Measurements from ENCODE around the gene NLGN1.

The NLGN1 gene

DNA sequence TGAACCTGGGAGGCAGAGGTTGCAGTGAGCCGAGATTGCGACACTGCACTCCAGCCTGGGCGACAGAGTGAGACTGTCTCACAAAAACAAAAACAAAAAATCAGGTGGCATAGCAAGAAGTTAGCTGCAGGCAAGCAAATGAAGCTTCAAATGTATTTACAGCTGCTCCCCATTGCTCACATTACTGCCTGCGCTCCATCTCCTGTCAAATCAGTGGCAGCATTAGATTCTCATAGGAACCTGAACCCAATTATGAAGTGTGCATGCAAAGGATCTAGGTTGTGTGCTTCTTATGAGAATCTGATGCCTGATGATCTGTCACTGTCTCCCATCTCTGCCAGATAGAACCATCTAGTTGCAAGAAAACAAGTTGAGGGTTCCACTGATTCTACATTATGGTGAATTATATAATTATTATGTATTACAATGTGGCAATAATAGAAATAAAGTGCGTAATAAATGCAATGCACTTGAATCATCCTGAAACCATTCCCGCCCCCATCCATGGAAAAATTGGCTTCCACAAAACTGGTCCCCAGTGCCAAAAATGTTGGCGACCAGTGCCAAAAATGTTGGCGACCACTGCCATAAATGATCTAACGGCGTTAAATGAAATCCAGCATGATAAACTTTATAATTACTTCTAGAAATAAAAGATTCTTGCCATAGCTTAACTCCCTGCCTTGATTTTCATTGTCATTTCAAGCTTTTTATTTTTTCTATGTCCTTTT is 844.9 kb downstream of the NLGN1 start:
- DNase-seq, result no peak

DNA sequence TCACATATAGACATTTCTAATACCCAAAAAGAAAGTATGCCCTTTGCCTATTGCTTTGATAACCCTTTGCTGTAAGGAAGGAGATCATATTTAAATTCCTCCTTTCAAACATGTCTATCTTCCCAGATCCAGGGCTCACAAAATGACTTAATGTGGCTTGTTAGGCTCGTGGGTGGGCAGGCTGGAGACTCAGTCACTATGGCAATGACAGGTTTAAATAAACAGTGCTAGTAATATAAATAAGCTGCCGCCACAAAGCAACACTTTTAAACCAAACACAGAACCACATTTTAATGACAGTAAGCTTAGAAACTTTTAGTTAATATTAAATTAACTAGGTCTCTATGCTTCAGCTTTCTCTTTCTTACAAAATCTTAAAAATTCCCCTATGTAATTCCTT is 845.6 kb downstream of the NLGN1 start:
- no peak for DNase-seq

DNA sequence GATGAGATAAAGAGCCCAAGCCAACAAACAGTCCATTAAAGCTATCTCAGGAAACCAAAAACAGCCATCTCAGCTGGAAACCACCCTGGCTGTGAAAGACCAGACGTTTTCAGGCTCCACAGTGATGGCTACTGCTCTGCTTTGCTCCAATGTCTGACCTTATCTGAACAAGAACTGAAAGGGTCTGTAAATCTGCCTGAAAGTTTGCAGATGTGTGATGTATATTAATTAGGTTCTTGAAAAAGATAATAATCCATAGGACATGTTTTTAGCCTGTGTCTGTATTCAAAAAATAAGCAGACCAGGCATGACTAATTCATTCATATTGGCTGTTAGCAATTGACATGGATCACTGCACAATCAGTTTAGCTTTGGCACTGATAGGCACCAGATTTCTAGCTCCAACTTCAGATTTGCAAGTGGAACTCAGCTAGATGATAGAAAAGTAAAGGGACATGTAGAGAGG is 850.2 kb downstream of the NLGN1 start:
- DNase-seq, result no peak

DNA sequence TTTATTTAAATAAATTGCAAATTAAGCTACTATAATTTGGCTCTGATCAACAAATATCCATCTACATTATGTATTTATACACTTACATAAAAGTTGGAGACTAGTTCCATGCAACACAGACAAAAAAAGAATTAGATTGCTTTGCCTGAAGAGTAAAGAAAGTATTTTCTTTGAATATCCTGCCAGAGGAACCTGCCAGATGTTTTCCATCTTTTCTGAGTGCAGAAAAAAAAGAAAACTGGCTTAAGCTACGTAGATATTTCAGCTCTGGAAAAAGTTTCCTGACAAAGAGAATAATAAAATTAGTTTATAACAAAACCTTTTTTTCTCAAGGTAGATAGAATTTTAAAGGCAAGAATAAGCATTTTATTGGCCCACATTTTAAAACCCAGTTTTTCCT is 854.1 kb downstream of the NLGN1 start:
- no peak for DNase-seq

DNA sequence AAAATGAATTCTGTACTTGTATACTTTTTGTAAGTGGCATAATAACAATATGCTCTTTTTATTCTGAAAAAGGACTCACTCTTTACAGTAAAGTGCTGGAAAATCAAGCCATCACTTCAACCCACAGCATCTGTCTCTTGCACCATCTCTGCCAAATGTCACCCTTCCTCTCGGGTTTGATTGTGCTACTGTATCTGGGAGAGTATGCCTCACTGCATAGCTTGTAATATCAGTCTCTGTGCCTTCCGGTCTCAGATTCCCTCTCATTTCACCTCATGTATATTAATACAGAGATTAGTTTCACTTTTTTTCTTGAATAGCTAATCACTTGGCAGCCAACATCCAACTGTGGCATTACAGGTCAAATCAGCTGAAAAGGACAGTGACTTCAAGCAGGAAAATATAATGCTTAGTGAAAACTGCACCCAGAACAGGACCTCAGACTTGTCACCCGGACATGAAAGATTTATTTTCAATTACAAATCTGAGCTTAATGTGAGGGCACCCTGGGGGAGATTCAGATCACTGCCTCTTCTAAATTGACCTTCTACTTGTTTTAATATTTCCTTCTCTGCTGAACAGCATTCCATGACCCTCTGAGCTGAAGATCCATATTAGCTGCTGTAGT is 855.8 kb downstream of the NLGN1 start:
- DNase-seq, result no peak

DNA sequence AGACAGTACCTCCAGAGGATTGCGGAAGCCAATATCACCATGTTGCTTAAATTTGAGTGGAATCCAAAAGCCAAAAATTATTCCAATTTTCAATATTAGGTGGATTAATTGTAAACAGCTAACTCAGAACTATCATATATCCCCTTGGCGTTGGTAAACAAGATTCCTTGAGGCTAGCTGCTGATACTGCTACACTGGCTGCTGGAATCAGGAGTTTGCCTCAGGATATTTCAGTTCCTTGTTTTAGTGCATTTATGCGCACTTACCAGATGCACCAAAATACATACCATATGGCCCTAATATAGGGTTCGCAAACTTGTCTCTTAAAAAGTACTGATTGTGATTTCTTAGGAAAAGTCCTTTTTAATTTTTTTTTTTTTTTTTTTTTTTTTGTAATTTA is 856.4 kb downstream of the NLGN1 start:
- DNase-seq, result no peak

DNA sequence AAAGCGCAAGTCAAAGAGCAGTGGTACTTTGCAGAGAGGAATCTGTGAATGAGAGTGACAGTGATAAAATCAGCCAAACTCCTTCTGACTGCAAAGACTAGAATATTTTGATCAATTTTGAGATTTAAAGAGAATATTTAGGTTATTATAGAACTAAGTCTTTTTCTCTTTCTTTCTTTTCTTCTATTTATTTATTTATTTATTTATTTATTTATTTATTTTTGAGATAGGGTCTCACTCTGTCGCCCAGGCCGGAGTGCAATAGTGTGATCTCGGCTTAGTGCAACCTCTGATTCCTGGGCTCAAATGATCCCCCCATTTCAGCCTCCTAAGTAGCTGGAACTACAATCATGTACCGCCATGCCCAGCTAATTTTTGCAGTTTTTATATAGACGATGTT is 857.9 kb downstream of the NLGN1 start:
- no peak for DNase-seq

DNA sequence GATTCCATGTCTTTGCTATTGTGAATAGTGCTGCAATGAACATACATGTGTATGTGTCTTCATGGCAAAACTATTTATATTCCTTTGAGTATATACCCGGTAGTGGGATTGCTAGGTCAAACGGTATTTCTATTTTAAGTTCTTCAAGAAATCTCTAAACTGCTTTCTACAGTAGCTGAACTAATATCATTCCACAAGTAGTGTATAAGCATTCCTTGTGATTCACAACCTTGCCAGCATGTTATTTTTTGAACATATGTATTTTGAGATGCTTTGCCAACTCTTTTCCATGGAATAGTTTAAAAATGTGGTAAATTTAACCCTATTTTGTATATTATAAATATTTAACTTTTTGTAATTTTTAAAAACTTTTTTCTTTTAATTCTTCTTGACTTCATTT is 868.9 kb downstream of the NLGN1 start:
- no peak for DNase-seq

DNA sequence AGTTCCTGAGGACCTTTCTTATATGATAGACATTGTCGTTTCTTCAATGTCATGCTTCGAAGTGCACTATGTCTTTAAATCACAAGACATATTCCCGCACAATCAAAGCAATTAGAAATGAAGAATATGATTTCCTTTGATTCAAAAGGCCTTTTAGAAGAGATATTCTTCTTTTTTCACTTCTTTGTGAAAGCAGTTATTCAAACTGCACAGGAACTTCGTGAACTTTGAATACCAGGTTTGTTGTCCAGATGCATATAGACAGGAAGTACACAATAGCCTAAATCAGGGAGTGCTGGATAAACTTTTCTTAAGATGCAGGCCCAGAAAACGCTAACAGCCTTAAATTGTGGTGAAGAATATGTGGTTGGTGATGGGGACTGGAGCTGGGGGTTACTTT is 870.5 kb downstream of the NLGN1 start:
- no peak for DNase-seq

DNA sequence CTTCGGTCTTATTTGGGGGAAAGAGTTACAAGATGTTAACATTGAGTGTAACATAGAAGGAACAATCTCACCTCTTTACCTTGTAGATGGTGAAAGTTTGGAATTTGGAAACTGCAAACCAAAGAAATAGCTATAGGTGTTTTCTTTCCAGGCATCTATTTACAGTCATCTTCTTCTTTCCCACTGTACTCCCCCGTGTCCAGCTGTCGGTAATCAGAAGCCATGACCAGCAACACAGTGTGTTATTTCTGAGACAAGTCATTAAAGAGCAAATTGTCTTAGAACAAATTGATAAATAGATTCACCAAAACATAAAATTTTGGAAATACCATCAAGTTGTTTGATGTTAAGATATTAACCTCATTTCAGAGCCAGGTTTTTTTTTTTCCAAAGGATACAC is 871.0 kb downstream of the NLGN1 start:
- DNase-seq, result no peak

DNA sequence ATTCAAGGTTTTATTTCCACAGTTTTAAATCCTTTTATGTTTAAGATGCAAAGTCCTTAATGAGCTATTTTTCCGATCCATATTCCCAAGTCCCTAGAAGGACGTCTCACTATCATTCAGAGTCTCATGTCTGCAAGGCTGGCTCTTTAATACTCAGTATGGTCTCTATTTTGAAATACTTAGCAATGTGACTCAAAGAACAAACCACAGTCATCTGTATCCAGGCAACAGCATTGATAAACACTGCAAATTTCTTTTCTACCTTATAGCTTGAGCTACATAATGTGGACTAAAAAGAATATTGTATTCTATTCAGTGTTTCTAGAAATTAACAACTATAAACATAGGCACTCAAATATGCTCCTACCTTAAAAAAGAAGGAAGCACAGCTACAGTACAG is 873.3 kb downstream of the NLGN1 start:
- DNase-seq, result no peak

DNA sequence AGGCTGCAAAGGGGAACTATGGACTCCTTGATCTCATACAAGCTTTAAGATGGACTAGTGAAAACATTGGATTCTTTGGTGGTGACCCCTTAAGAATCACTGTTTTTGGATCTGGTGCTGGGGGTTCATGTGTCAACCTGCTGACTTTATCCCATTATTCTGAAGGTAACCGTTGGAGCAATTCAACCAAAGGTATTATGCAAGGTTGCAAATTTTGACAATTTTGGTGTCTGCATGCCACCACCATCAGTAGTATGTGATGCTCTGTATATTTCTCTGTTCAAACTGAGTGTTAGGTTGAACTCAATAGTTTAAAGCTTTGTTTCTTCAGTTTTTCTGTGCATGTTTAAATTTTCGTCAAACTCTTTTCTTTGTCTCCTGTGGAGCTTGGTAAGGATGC is 877.8 kb downstream of the NLGN1 start:
- no peak for DNase-seq

DNA sequence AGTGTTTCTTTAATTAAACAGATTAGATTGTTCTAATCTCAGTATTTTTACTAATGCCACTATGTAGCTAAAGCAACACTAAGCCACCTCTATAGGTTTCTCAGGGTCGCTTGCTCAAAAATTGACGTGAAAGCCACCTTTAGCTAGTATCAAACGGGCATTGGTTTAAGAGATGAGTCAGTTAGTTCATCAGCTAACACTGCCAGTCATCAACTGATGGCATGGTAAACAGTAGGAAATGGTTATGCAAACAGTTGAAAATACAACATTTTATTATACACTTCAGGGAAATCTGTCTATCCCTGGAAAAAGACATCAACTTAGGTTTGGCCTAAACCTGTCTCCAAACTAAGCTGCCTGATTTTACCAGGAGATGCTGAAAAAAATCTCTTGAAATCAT is 879.3 kb downstream of the NLGN1 start:
- DNase-seq, result no peak

DNA sequence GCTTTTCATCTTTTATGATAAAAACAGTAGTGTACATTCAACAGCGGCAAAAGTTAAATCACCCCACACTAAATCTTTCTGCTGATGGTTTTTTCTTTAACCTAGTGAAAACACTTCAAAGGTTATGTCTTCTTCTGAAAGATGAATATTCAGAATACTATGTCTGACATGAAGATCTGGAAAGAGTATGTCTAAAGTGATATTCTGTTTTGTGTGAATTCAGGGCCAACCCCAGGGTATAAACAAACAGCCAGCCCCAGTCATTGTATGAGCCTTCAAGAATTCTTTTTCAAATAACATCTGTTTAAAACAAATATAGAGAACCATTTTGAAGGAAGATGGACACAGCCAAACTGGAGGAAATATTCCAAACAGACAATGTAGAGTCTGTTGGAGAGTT is 880.5 kb downstream of the NLGN1 start:
- no peak for DNase-seq

DNA sequence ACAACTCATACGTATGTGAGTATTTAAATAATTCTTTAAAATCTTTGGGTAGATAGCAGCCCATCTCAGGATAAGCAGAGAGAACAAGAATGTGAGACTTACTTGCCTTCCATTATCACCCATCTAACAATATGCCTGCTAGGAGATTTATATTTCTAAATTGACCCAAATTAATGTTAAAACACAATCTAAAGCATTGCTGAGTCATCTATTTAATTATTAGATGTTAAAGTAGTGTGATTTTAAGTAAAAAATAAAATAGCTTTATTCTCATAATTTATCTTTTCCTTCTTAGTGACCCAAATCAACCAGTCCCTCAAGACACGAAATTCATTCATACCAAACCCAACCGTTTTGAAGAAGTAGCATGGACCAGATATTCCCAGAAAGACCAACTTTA is 882.6 kb downstream of the NLGN1 start:
- no peak for DNase-seq

DNA sequence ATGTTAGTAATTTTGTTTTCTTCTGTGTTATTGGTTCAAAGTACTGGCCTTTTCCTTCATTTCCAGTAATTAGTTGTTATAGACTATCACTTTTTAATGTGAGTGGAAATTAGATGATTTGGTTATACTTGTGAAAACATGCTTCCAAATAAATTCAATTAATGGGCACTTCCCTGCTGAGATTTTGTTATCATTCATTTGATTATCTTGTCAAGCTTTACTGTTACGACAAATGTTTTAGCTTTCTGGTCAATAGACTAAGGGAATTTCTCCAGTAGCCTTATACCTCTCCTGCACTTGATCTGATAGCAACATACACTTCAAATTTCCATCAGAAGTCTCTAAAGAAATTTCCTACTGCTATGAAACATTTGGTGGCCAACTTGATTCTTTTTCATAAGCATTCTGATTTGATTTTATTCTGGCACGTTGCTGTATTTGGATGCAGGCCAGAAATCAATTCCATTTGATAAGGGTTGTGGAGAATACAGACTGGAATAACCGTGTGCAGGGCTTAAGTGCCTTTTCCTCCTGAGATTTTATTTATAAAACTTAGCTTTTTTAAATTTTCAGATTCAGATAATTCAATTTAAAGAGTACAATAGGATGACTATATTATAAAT is 887.8 kb downstream of the NLGN1 start:
- no peak for DNase-seq

DNA sequence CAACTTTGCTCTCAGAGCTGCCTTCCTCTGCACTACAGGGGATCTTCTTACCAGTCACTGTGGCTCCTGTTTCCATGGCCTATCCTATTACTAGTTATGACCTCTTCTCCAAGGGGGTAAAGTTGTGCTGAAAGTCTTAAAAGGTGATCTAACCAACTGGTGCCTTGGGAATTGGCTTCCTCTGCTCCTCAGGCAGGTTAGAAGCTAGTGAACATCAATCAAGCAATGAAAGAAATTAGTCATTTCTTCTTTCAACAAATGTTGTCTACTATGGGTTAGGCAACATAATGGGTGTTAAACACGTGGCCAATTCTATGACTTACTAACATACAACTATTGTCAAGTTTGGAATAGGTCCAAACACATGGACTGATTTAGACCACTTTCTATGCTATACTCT is 890.2 kb downstream of the NLGN1 start:
- no peak for DNase-seq

DNA sequence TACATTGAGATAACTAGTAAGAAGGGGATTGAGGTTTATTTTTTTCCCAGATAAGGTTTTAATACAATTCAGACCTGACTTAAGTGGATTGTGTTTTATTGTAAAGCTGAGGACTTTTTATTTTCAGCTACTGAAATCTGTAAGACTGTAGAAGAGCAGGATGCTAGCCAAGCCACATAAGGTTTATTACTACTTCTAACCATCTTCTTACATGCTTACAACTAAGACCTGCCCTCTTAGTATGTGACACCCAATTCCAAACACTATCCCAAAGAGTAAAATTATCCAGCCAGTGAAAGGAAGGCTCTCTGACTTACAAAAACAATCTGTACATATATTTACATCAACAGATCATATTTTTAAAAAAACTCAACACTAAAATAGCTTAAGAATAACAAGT is 897.1 kb downstream of the NLGN1 start:
- no peak for DNase-seq

DNA sequence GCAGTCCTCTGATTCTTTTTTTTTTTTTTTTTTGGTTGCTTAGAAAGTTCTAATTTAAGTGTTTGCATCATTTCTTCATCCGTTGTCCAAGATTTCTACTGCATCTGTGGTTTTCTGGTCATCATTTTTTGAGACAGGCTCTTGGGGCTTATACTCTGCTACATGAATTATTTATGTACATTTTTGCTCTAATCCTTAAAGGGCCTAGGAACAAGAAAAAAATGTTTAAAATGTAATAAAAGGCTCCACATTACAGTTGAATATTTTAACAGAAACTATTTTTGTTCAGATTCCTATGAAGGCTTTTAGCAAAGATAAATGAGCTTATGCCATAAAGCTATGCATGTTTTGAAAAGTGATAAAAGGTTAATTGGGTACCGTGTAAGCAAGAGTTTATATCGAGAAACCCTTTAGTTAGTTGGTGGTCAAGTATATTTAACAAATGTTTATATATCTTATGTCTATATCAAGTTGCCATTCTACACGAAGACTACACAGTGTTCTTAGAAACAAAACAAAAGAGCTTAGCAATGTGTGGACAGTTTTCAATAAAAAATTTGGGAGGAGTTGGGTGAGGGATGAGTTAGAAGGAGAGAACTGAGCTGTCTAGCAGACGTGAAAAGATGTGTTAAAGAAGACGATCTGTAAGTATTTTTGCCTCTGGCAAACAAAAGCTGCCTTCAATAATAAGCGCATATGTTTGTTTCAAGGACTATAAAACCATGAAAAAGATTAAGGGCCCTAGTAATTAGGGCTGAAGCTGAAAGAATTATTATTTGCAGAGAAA is 898.0 kb downstream of the NLGN1 start:
- no peak for DNase-seq

DNA sequence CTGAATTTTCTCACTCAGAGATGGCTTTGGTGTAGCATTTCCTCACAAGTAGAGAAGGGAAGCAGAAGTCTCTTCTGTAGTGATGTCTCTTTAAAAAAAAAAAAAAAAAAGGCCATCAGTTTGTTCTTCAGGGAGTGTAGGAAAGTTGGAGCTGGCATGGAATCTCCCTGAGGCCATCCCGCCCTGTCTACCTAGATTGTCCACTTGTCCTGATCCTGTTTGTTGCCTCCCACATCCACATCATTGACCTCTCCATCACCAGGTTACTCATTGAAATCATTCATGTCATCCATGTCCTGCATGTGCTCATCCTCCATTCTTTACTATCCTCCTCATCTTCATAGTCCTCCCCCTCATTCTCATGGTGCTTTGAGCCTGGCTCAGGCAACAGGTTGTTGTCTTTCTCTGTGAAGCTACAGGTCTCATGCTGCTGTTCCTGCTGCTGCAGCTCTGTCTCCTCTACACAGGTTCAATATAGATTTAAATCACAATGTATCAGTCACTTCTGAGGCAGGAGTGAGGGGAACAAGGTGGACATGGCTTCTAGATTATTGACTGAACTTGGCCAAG is 905.3 kb downstream of the NLGN1 start:
- DNase-seq, result no peak

DNA sequence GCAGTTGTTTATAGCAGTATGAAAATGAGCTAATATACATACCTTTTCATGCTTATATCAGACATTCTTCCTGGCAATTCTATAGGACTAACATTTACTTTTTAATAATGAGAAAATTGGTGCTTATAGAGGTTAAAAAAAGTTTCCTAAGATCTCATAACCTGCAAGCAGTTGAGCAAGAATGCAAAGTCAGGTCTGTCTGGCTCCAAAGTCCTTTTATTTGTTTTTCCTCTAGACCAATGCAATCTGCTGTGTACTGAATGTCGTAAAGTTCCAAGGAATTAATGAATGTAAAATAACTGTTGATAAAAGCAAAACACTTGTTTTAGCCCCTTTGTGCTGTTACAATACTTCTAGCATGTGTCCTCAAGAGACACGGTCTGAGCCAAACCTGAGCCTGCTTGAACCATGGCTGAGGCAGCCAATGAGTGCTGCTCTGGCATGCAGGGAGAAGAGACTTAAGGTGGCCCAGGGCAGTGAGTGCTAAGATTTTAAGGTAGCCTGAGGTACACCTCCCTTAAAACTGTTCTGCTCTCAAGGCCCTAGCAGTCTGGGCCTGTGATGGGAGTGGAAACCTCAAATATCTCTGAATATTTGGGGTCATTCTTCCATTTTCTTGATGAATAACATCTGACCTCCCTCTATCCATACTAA is 906.5 kb downstream of the NLGN1 start:
- no peak for DNase-seq

DNA sequence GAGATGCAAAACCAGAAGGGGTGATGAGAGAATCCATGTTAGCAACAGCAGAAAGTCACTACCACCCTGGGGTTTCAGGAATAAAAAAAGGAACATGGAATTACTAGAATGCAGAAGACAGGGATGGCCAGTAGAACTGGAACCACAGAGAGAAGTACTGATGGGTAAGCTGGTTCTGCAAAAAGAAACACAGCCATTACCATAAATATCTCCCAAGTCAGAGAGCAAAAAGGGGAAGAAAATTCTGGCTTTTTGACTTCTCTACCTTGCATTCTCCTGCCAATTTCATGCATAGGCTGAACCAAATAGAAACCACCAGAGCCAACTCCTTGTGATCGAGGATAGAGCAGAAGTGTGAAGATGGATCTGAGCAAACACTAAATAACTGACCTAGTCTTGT is 911.2 kb downstream of the NLGN1 start:
- peak in 2 of 3 donors; percentile 2 to 27 for DNase-seq

All from suppressor macrophage treated with lipopolysaccharide for 1 hour (primary cell).